B cell (primary cell): Measurements from ENCODE around the gene MIPOL1. TPM values are rescaled to one million over a fixed set of nuclear protein-coding genes. Genes with fewer than 3 reads are reported as not detected.

Source experiments
- ATAC-seq: fragments of 200-7000 bp; cut with Tn5 transposase; one replicate; pipeline ENCODE4 v1.10.0; 2021; ENCODE audit warnings: low read depth, mild to moderate bottlenecking, moderate number of reproducible peaks, moderate library complexity
- CTCF ChIA-PET: fragments of 350-600 bp; sonication (Branson Sonifier 250); formaldehyde crosslinking; loops from one replicate; lab custom pipeline; 2021; ENCODE audit warnings: antibody characterized with exemption, inconsistent platforms; lab: Charles Lee
- POLR2A ChIA-PET: fragments of 350-600 bp; sonication (Branson Sonifier 250); formaldehyde crosslinking; loops from one replicate; lab custom pipeline; 2021; ENCODE audit warnings: antibody characterized with exemption; lab: Charles Lee
- DNase-seq: peaks from one replicate; pipeline ENCODE4 v3.0.0; 2013
- H2AFZ ChIP-seq: 2 replicates; pipeline ENCODE4 v1.6.1; 2012; ENCODE audit warnings: mild to moderate bottlenecking, low read depth, low read length; ENCODE audit not compliant: insufficient read depth, poor library complexity, severe bottlenecking
- H3K27ac ChIP-seq, 2 donors: 1 replicate in 1 of 2; 2 replicates in 1 of 2; pipeline ENCODE4 v1.5.1; 2012 to 2013; ENCODE audit warnings: low read length in 2 of 2, mild to moderate bottlenecking in 2 of 2, moderate library complexity in 1 of 2
- H3K27me3 ChIP-seq, 4 experiments: fragments of 200-600 bp in 1 of 4; sonication (generic) in 1 of 4; replicated peaks in 1 of 4; 1 replicate in 2 of 4; 2 replicates in 2 of 4; pipeline versions ENCODE4 v1.6.1 to v1.7.0; 2013 to 2016; ENCODE audit warnings: low read length in 3 of 4, mild to moderate bottlenecking in 2 of 4, mixed read lengths in 1 of 4, moderate library complexity in 1 of 4; ENCODE audit not compliant: insufficient read depth in 4 of 4, control insufficient read depth in 3 of 4; ENCODE audit errors: control extremely low read depth in 1 of 4
- H3K36me3 ChIP-seq, 2 experiments: replicated peaks in 1 of 2; 1 replicate in 1 of 2; 2 replicates in 1 of 2; pipeline versions ENCODE4 v1.6.1 to v1.7.1; 2013; ENCODE audit warnings: low read length in 1 of 2; ENCODE audit not compliant: insufficient read depth in 2 of 2, control insufficient read depth in 1 of 2; ENCODE audit errors: control extremely low read depth in 1 of 2, extremely low read depth in 1 of 2
- H3K4me1 ChIP-seq, 2 donors: fragments of 200-600 bp in 1 of 2; sonication (generic) in 1 of 2; 1 replicate in 1 of 2; 2 replicates in 1 of 2; pipeline versions ENCODE4 v1.5.1 to v1.6.1; 2013 to 2017; ENCODE audit warnings: low read length in 2 of 2; ENCODE audit not compliant: control insufficient read depth in 2 of 2, insufficient read depth in 2 of 2
- H3K4me2 ChIP-seq: replicated peaks from 2 replicates; pipeline ENCODE3; 2012; ENCODE audit warnings: mild to moderate bottlenecking, low read depth, low read length; ENCODE audit not compliant: poor library complexity, severe bottlenecking
- H3K4me3 ChIP-seq, 5 experiments: fragments of 200-600 bp in 1 of 5; sonication (generic) in 1 of 5; 1 replicate in 3 of 5; 2 replicates in 2 of 5; pipeline versions ENCODE4 v1.5.1 to v1.7.0; 2011 to 2016; ENCODE audit warnings: low read length in 4 of 5, mild to moderate bottlenecking in 4 of 5, low read depth in 2 of 5, control low read depth in 1 of 5, moderate library complexity in 1 of 5; ENCODE audit not compliant: insufficient read depth in 1 of 5; ENCODE audit errors: control extremely low read depth in 1 of 5, extremely low read depth in 1 of 5
- H3K79me2 ChIP-seq: fragments of 200-600 bp; sonication (generic); one replicate; pipeline ENCODE4 v1.6.0; 2016; ENCODE audit warnings: low read length; ENCODE audit not compliant: control insufficient read depth, insufficient read depth
- H3K9ac ChIP-seq: fragments of 200-600 bp; sonication (generic); 2 replicates; pipeline ENCODE4 v1.6.1; 2017; ENCODE audit warnings: mild to moderate bottlenecking, low read length, moderate library complexity
- H3K9me3 ChIP-seq, 3 donors: one replicate each; pipeline versions ENCODE4 v1.6.1 to v1.7.1; 2013; ENCODE audit warnings: low read length in 2 of 3; ENCODE audit not compliant: control insufficient read depth in 2 of 3, insufficient read depth in 1 of 3; ENCODE audit errors: control extremely low read depth in 1 of 3
- H4K20me1 ChIP-seq: 2 replicates; pipeline ENCODE4 v1.6.0; 2012; ENCODE audit warnings: mild to moderate bottlenecking, low read length; ENCODE audit not compliant: insufficient read depth, control insufficient read depth, poor library complexity, severe bottlenecking
- H3K27ac Mint-ChIP-seq: one replicate; pipeline ENCODE4 v1.8.0; 2021; ENCODE audit warnings: mixed read lengths
- H3K27me3 Mint-ChIP-seq: one replicate; pipeline ENCODE4 v1.8.0; 2021; ENCODE audit warnings: mixed read lengths
- H3K4me1 Mint-ChIP-seq: one replicate; pipeline ENCODE4 v1.8.0; 2021; ENCODE audit warnings: mixed read lengths
- H3K4me3 Mint-ChIP-seq: one replicate; pipeline ENCODE4 v1.8.0; 2021; ENCODE audit warnings: mixed read lengths
- H3K9me3 Mint-ChIP-seq: one replicate; pipeline ENCODE4 v1.8.0; 2022; ENCODE audit warnings: mixed read lengths; ENCODE audit not compliant: insufficient read depth
- EZH2 ChIP-seq: IDR thresholded peaks from 2 replicates; pipeline ENCODE4 v1.6.1; 2012; ENCODE audit warnings: borderline replicate concordance, low read depth, mild to moderate bottlenecking, moderate library complexity, low read length; ENCODE audit not compliant: insufficient read depth, poor library complexity, severe bottlenecking
- WGBS: methylation state at CpG from one replicate; pipeline ENCODE4 v1.1.5; 2013; ENCODE audit warnings: missing lambda C conversion rate; ENCODE audit not compliant: insufficient coverage; 5-methylcytosine and 5-hydroxymethylcytosine counted together
- intact Hi-C: fragments of 100-400 bp; cut with micrococcal nuclease; formaldehyde crosslinking; loops from one replicate; pipeline ENCODE4 v1.10.0; 2022
- polyA plus RNA-seq: library from polyadenylated mRNA; depleted of rRNA; stranded (reverse); fragments of >200 nt; gene quantifications from 2 replicates; pipeline ENCODE4 v1.2.3, GENCODE V29; 2012
- total RNA-seq, 2 donors: library from RNA; stranded (reverse); fragments of 120-200 nt in 1 of 2; gene quantifications; 1 replicate in 1 of 2; 2 replicates in 1 of 2; pipeline versions ENCODE4 v1.2.3 to v1.2.4, GENCODE V29; 2013 to 2022
- TF ChIP-seq, protein P1 (sequence below): fragments of 200-600 bp; IDR thresholded peaks from one replicate; pipeline ENCODE4 v1.8.0; 2022; ENCODE audit warnings: antibody characterized with exemption, mild to moderate bottlenecking

MIPOL1 gene
- total and polyA plus RNA-seq, 2 donors (not counting 1 experiment from before 2014, with no cell fraction given): 0.17 TPM; not detected in 1

GRCh38 chr14:37544407-37544806 lies 346.7 kb downstream of the MIPOL1 start:
- H3K9ac ChIP-seq: no peak overlapping the region
- no peaks in the 10 kb centered on the region for H4K20me1 ChIP-seq
- no peak overlapping the region for H3K27ac ChIP-seq
- H3K27ac Mint-ChIP-seq: no peak overlapping the region
- no peak overlapping the region for H3K4me2 ChIP-seq
- H3K36me3 ChIP-seq: no peaks in the 10 kb centered on the region
- WGBS: no CpG with 5 or more reads among the region's 2 CpGs
- ChIA-PET CTCF (no interaction called here), POLR2A (no interaction called here)
- DNase-seq (no peak), ATAC-seq (no peak)
- TF ChIP-seq, protein P1, sequence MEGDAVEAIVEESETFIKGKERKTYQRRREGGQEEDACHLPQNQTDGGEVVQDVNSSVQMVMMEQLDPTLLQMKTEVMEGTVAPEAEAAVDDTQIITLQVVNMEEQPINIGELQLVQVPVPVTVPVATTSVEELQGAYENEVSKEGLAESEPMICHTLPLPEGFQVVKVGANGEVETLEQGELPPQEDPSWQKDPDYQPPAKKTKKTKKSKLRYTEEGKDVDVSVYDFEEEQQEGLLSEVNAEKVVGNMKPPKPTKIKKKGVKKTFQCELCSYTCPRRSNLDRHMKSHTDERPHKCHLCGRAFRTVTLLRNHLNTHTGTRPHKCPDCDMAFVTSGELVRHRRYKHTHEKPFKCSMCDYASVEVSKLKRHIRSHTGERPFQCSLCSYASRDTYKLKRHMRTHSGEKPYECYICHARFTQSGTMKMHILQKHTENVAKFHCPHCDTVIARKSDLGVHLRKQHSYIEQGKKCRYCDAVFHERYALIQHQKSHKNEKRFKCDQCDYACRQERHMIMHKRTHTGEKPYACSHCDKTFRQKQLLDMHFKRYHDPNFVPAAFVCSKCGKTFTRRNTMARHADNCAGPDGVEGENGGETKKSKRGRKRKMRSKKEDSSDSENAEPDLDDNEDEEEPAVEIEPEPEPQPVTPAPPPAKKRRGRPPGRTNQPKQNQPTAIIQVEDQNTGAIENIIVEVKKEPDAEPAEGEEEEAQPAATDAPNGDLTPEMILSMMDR: no peak
- no peak for TF ChIP-seq EZH2
- no peaks in the 10 kb centered on the region for H3K79me2 ChIP-seq
- H3K9me3 Mint-ChIP-seq: no peaks in the 10 kb centered on the region
- H3K27me3 Mint-ChIP-seq: no peaks in the 10 kb centered on the region
- H3K4me1 ChIP-seq: no peaks in the 10 kb centered on the region
- no peaks in the 10 kb centered on the region for H3K27me3 ChIP-seq
- no peak overlapping the region for H2AFZ ChIP-seq
- H3K9me3 ChIP-seq: no peaks in the 10 kb centered on the region
- no peak overlapping the region for H3K4me3 ChIP-seq
- intact Hi-C loops: no loop called here
- H3K4me1 Mint-ChIP-seq: no peaks in the 10 kb centered on the region
- H3K4me3 Mint-ChIP-seq: no peak overlapping the region

GRCh38 chr14:37545174-37545573 lies 347.4 kb downstream of the MIPOL1 start:
- Mint-ChIP-seq H3K27me3 (no peaks in the 10 kb centered on the region), H3K4me3 (no peak overlapping the region), H3K27ac (no peak overlapping the region), H3K4me1 (no peaks in the 10 kb centered on the region), H3K9me3 (no peaks in the 10 kb centered on the region)
- Histone ChIP-seq H3K27me3 (no peaks in the 10 kb centered on the region), H3K79me2 (no peaks in the 10 kb centered on the region), H3K9me3 (no peaks in the 10 kb centered on the region), H3K4me2 (no peak overlapping the region), H3K9ac (no peak overlapping the region), H2AFZ (no peak overlapping the region), H3K27ac (no peak overlapping the region), H3K36me3 (no peaks in the 10 kb centered on the region), H3K4me3 (no peak overlapping the region), H4K20me1 (no peaks in the 10 kb centered on the region), H3K4me1 (no peaks in the 10 kb centered on the region)
- intact Hi-C loops: no loop called here
- DNase-seq: no peak
- ATAC-seq: no peak
- TF ChIP-seq, protein P1: no peak
- no peak for TF ChIP-seq EZH2
- POLR2A ChIA-PET: no interaction called here
- CTCF ChIA-PET: no interaction called here
